OCI-LY7 (cell line): ENCODE data around the gene ADAMTSL3. TPM values are rescaled to one million over a fixed set of nuclear protein-coding genes. Genes with fewer than 3 reads are reported as not detected.

Source experiments
- BruUV-seq: library from RNA; stranded (reverse); fragments of 400-500 nt; replicated peaks from 2 replicates; lab custom pipeline; 2021; lab: Mats Ljungman, UMichigan
- CTCF ChIA-PET: fragments of 300-600 bp; sonication (Branson Sonifier 250); formaldehyde crosslinking; loops from one replicate; lab custom pipeline; 2022; ENCODE audit warnings: antibody characterized with exemption; ENCODE audit not compliant: unreplicated experiment; lab: Charles Lee
- POLR2A ChIA-PET: fragments of 300-600 bp; sonication (Branson Sonifier 250); formaldehyde crosslinking; loops from one replicate; lab custom pipeline; 2022; ENCODE audit warnings: antibody characterized with exemption; lab: Charles Lee
- DNase-seq: peaks from one replicate; pipeline ENCODE4 v3.0.0-alpha.2; 2015; ENCODE audit warnings: low spot score
- H2AFZ ChIP-seq: fragments of 200-600 bp; sonication (generic), shearing (Covaris generic); 2 replicates; pipeline ENCODE4 v1.6.1; 2014; ENCODE audit warnings: mild to moderate bottlenecking, antibody characterized with exemption, low read length, moderate library complexity
- H3K27ac ChIP-seq: fragments of 200-600 bp; sonication (generic); 2 replicates; pipeline ENCODE4 v1.5.1; 2014; ENCODE audit warnings: mixed run types, low read depth, mild to moderate bottlenecking, moderate library complexity, low read length, inconsistent platforms; ENCODE audit not compliant: poor library complexity, severe bottlenecking
- H3K36me3 ChIP-seq: fragments of 200-600 bp; sonication (generic); 2 replicates; pipeline ENCODE4 v1.6.1; 2014; ENCODE audit warnings: mild to moderate bottlenecking, antibody characterized with exemption, low read length, moderate library complexity, mixed read lengths; ENCODE audit not compliant: insufficient read depth
- H3K4me1 ChIP-seq: fragments of 200-600 bp; sonication (generic); 2 replicates; pipeline ENCODE4 v1.5.1; 2014; ENCODE audit warnings: mild to moderate bottlenecking, low read length; ENCODE audit not compliant: insufficient read depth, poor library complexity, severe bottlenecking
- H3K4me2 ChIP-seq: fragments of 200-600 bp; sonication (generic); 2 replicates; pipeline ENCODE4 v1.6.1; 2014; ENCODE audit warnings: mild to moderate bottlenecking, low read length
- H3K4me3 ChIP-seq: fragments of 200-600 bp; sonication (generic); 2 replicates; pipeline ENCODE4 v1.5.1; 2014; ENCODE audit warnings: mild to moderate bottlenecking, low read depth, low read length; ENCODE audit not compliant: poor library complexity, severe bottlenecking
- H3K79me2 ChIP-seq: fragments of 200-600 bp; sonication (generic); 2 replicates; pipeline ENCODE4 v1.6.1; 2016; ENCODE audit warnings: low read depth, mild to moderate bottlenecking, low read length, moderate library complexity, mixed read lengths; ENCODE audit not compliant: insufficient read depth
- H3K9me2 ChIP-seq: fragments of 200-600 bp; sonication (generic); 2 replicates; pipeline ENCODE4 v1.6.1; 2016; ENCODE audit warnings: mild to moderate bottlenecking, low read length, mixed read lengths; ENCODE audit not compliant: insufficient read depth
- H3K9me3 ChIP-seq: fragments of 200-600 bp; sonication (generic); 2 replicates; pipeline ENCODE4 v1.6.1; 2014; ENCODE audit warnings: mild to moderate bottlenecking, mixed run types, low read length, mixed read lengths
- H4K20me1 ChIP-seq: fragments of 200-600 bp; sonication (generic); 2 replicates; pipeline ENCODE4 v1.6.1; 2014; ENCODE audit warnings: mild to moderate bottlenecking, antibody characterized with exemption, low read length, moderate library complexity, mixed read lengths; ENCODE audit not compliant: insufficient read depth
- EZH2phosphoT487 ChIP-seq: fragments of 200-600 bp; sonication (generic); IDR thresholded peaks from 2 replicates; pipeline ENCODE4 v1.6.1; 2018; ENCODE audit warnings: low read depth, borderline replicate concordance, mild to moderate bottlenecking, mixed run types, antibody characterized with exemption, low read length, moderate library complexity, mixed read lengths
- intact Hi-C: fragments of 100-400 bp; cut with micrococcal nuclease; formaldehyde crosslinking; loops from one replicate; pipeline ENCODE4 v1.10.0; 2022; ENCODE audit not compliant: unreplicated experiment
- total RNA-seq, 2 experiments: library from RNA; depleted of rRNA in 1 of 2; stranded (reverse); fragments of >200 nt in 1 of 2; shearing (Covaris generic) in 1 of 2; gene quantifications; 2 replicates each; pipeline ENCODE4 v1.2.3, GENCODE V29; 2014 to 2022
- TF ChIP-seq, protein P1 (sequence below): fragments of 200-600 bp; sonication (generic); conservative IDR thresholded peaks from 2 replicates; pipeline ENCODE4 v1.5.1; 2014; ENCODE audit warnings: mild to moderate bottlenecking, antibody characterized with exemption, low read length, moderate library complexity, mixed read lengths

Gene ADAMTSL3
- total RNA-seq, 2 experiments from 2014 or later = not detected

DNA sequence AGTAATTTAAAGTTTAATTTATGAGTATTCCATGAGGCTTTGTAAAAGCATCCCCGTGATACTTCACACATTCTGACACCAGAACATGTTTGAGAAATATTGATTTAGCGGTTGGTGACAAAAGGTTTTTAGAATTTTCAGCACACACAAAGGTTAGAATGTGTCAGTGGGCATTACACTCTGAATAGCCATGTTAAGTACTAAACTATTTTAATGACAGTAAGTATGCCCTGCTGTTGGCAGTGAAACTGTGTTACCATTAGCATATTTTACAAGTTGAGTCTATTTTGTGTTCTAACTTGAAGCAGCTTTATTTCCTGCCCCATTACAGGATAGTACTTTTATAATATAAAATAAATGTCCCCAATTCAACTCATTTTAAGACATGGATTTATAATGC is 66.5 kb downstream of the ADAMTSL3 start:
- Histone ChIP-seq H3K79me2 (no peaks in the 10 kb centered on the region), H3K4me3 (no peak overlapping the region), H3K9me3 (no peaks in the 10 kb centered on the region), H3K36me3 (no peaks in the 10 kb centered on the region), H2AFZ (no peak overlapping the region), H3K27ac (no peak overlapping the region), H4K20me1 (no peaks in the 10 kb centered on the region), H3K9me2 (no peaks in the 10 kb centered on the region), H3K4me2 (no peak overlapping the region), H3K4me1 (no peaks in the 10 kb centered on the region)
- intact Hi-C loops = no loop called here
- ChIA-PET POLR2A (no interaction called here), CTCF (no interaction called here)
- no TSS peak for BruUV-seq
- DNase-seq = no peak
- TF ChIP-seq, protein P1, sequence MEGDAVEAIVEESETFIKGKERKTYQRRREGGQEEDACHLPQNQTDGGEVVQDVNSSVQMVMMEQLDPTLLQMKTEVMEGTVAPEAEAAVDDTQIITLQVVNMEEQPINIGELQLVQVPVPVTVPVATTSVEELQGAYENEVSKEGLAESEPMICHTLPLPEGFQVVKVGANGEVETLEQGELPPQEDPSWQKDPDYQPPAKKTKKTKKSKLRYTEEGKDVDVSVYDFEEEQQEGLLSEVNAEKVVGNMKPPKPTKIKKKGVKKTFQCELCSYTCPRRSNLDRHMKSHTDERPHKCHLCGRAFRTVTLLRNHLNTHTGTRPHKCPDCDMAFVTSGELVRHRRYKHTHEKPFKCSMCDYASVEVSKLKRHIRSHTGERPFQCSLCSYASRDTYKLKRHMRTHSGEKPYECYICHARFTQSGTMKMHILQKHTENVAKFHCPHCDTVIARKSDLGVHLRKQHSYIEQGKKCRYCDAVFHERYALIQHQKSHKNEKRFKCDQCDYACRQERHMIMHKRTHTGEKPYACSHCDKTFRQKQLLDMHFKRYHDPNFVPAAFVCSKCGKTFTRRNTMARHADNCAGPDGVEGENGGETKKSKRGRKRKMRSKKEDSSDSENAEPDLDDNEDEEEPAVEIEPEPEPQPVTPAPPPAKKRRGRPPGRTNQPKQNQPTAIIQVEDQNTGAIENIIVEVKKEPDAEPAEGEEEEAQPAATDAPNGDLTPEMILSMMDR = no peak
- TF ChIP-seq EZH2phosphoT487 = no peak

DNA sequence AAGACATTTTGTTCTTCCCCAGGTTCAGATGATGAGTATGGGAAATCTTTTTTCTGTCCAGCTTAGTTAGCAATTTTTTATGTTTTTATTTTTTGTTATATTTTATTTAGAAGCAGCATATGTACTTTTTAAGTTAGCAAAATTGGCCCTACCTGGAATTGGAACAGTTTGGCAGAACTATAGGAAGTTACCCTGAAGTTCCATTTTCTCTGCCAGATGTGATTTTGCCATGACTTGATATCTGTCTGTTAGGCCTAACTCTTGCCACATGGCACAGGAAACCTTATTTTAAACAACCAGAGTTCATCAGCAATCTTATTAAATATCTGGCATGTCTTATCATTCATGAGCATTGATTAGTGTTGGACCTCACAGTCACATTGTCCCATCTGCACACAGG is 67.1 kb downstream of the ADAMTSL3 start:
- POLR2A ChIA-PET = no interaction called here
- Histone ChIP-seq H3K27ac (no peak overlapping the region), H2AFZ (no peak overlapping the region), H3K9me3 (no peaks in the 10 kb centered on the region), H3K79me2 (no peaks in the 10 kb centered on the region), H4K20me1 (no peaks in the 10 kb centered on the region), H3K9me2 (0 out of 2 replicates have a peak, but pooled peaks cover under 1% of the 10 kb centered on the region), H3K4me1 (no peaks in the 10 kb centered on the region), H3K4me3 (no peak overlapping the region), H3K4me2 (no peak overlapping the region), H3K36me3 (no peaks in the 10 kb centered on the region)
- no TSS peak for BruUV-seq
- DNase-seq = no peak
- TF ChIP-seq EZH2phosphoT487 = no peak
- TF ChIP-seq, protein P1 = no peak
- intact Hi-C loops = no loop called here
- CTCF ChIA-PET = no interaction called here

DNA sequence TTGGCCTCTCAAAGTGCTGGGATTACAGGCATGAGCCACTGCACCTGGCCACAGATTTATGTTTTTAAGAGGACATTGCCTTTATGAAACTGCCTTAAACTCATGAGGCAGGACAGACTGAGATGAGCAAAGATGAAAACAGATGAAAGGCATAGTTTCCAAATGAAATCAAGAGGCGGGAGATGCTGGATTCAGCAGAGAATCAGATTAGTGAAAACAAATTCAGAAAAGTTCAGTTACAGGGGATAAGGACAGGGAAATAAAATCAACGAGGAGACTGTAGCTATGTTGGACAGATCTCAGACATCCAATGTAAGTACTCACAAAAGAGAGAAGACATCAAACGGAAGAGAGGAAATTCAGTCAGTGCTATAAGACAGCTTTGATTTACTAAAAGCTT is 68.1 kb downstream of the ADAMTSL3 start:
- no peaks in the 10 kb centered on the region for H3K4me1 ChIP-seq
- no peaks in the 10 kb centered on the region for H4K20me1 ChIP-seq
- no peaks in the 10 kb centered on the region for H3K79me2 ChIP-seq
- H3K9me3 ChIP-seq = no peaks in the 10 kb centered on the region
- no peak for DNase-seq
- POLR2A ChIA-PET = no interaction called here
- CTCF ChIA-PET = no interaction called here
- no peaks in the 10 kb centered on the region for H3K36me3 ChIP-seq
- H3K9me2 ChIP-seq = 0 out of 2 replicates have a peak, but pooled peaks cover 3% of the 10 kb centered on the region
- no TSS peak for BruUV-seq
- no peak overlapping the region for H2AFZ ChIP-seq
- no peak overlapping the region for H3K4me2 ChIP-seq
- no peak for TF ChIP-seq EZH2phosphoT487
- TF ChIP-seq, protein P1 = no peak
- H3K27ac ChIP-seq = no peak overlapping the region
- no peak overlapping the region for H3K4me3 ChIP-seq
- intact Hi-C loops = no loop called here
